ENCODE data around the gene INMT. TPM values are rescaled to one million over a fixed set of nuclear protein-coding genes. Genes with fewer than 3 reads are reported as not detected.

The INMT gene
- total RNA-seq, 4 donors from 2014 or later = 3.1 to 24.8 (median 4.8) TPM

- DNase-seq = no peak
- Histone ChIP-seq H3K27me3 (no peaks in the 10 kb centered on the region), H3K4me3 (no peak overlapping the region), H3K9me3 (no peaks in the 10 kb centered on the region), H3K27ac (no peak overlapping the region), H3K4me1 (no peaks in the 10 kb centered on the region), H3K36me3 (no peaks in the 10 kb centered on the region)
- TF ChIP-seq CTCF (IDR thresholded peaks at IDR 0.05) (no peak), POLR2A (IDR thresholded peaks at IDR 0.05) (no peak)
Measured at GRCh38 chr7:30731581-30731980, 20.4 kb upstream of the INMT start.

GRCh38 chr7:30732606-30733005, 19.3 kb upstream of the INMT start:
- Histone ChIP-seq H3K27ac (no peak overlapping the region), H3K4me1 (no peaks in the 10 kb centered on the region), H3K9me3 (no peaks in the 10 kb centered on the region), H3K27me3 (no peaks in the 10 kb centered on the region), H3K36me3 (no peaks in the 10 kb centered on the region), H3K4me3 (no peak overlapping the region)
- DNase-seq = no peak
- TF ChIP-seq POLR2A (IDR thresholded peaks at IDR 0.05) = no peak
- no peak for TF ChIP-seq CTCF (IDR thresholded peaks at IDR 0.05)

- Histone ChIP-seq H3K27me3 (no peaks in the 10 kb centered on the region), H3K4me3 (no peak overlapping the region), H3K9me3 (no peaks in the 10 kb centered on the region), H3K4me1 (no peaks in the 10 kb centered on the region), H3K27ac (no peak overlapping the region), H3K36me3 (no peaks in the 10 kb centered on the region)
- no peak for TF ChIP-seq CTCF (IDR thresholded peaks at IDR 0.05)
- TF ChIP-seq POLR2A (IDR thresholded peaks at IDR 0.05) = no peak
- DNase-seq = no peak
Measured at GRCh38 chr7:30733216-30733615, 18.7 kb upstream of the INMT start.

GRCh38 chr7:30733691-30734090, 18.2 kb upstream of the INMT start:
- DNase-seq = no peak

GRCh38 chr7:30734497-30734896, 17.4 kb upstream of the INMT start:
- no peak for DNase-seq
- Histone ChIP-seq H3K4me1 (no peaks in the 10 kb centered on the region), H3K4me3 (no peak overlapping the region), H3K36me3 (no peaks in the 10 kb centered on the region), H3K27me3 (no peaks in the 10 kb centered on the region), H3K9me3 (no peaks in the 10 kb centered on the region), H3K27ac (no peak overlapping the region)
- TF ChIP-seq POLR2A (IDR thresholded peaks at IDR 0.05) = no peak
- no peak for TF ChIP-seq CTCF (IDR thresholded peaks at IDR 0.05)

More at GRCh38 chr7:30733691-30734090, 18.2 kb upstream of the INMT start:
- Histone ChIP-seq H3K36me3 (no peaks in the 10 kb centered on the region), H3K9me3 (no peaks in the 10 kb centered on the region), H3K4me3 (no peak overlapping the region), H3K4me1 (no peaks in the 10 kb centered on the region), H3K27ac (no peak overlapping the region), H3K27me3 (no peaks in the 10 kb centered on the region)
- TF ChIP-seq CTCF (IDR thresholded peaks at IDR 0.05) (no peak), POLR2A (IDR thresholded peaks at IDR 0.05) (no peak)

- TF ChIP-seq POLR2A (IDR thresholded peaks at IDR 0.05) (no peak), CTCF (IDR thresholded peaks at IDR 0.05) (no peak)
- H3K27me3 ChIP-seq = no peaks in the 10 kb centered on the region
- no peak for DNase-seq
- H3K4me3 ChIP-seq = no peak overlapping the region
- H3K36me3 ChIP-seq = no peaks in the 10 kb centered on the region
- H3K9me3 ChIP-seq = peaks cover 0 to 3% (median 0%) of the 10 kb centered on the region in 4 donors
- no peaks in the 10 kb centered on the region for H3K4me1 ChIP-seq
- H3K27ac ChIP-seq = no peak overlapping the region
Measured at GRCh38 chr7:30735631-30736030, 16.3 kb upstream of the INMT start.

Measured in Peyer's patch (tissue), 4 donors.